Right lobe of liver (tissue), 4 donors: ENCODE data around the gene RNF212.
"Not testable (repeated sequence)": the region's sequence is repeated elsewhere in the genome, so short reads cannot be mapped to it uniquely, and the experiment has no call there.

Experiments used
- POLR2A ChIP-seq: fragments of 450-650 bp; IDR thresholded peaks from one replicate; pipeline ENCODE4 v1.6.1; 2017; ENCODE audit warnings: antibody characterized with exemption, mild to moderate bottlenecking
- TF ChIP-seq, protein P1 (sequence below), 4 donors: fragments of 200-600 bp in 3 of 4; fragments of 450-650 bp in 1 of 4; IDR thresholded peaks; one replicate each; pipeline versions ENCODE4 v1.5.1 to v1.8.0; 2016 to 2022; ENCODE audit warnings: antibody characterized with exemption in 4 of 4, mild to moderate bottlenecking in 2 of 4
- donor health status: DM: no; HTN: no; CAD: no.
- donor health status: DM: no; HTN: no; CAD: no.
- donor health status: DM: no; HTN: yes; CAD: no.

DNA sequence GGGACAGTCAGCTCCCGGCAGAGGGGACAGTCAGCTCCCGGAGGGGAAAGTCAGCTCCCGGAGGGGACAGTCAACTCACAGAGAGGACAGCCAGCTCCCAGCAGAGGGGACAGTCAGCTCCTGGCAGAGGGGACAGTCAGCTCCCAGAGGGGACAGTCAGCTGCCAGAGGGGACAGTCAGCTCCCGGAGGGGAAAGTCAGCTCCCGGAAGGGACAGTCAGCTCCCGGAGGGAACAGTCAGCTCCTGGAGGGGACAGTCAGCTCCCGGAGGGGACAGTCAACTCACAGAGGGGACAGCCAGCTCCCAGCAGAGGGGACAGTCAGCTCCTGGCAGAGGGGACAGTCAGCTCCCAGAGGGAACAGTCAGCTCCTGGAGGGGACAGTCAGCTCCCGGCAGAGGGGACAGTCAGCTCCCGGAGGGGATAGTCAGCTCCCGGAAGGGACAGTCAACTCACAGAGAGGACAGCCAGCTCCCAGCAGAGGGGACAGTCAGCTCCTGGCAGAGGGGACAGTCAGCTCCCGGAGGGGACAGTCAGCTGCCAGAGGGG lies 58.6 kb downstream of the RNF212 start:
- TF ChIP-seq POLR2A = not testable (repeated sequence)
- TF ChIP-seq, protein P1, sequence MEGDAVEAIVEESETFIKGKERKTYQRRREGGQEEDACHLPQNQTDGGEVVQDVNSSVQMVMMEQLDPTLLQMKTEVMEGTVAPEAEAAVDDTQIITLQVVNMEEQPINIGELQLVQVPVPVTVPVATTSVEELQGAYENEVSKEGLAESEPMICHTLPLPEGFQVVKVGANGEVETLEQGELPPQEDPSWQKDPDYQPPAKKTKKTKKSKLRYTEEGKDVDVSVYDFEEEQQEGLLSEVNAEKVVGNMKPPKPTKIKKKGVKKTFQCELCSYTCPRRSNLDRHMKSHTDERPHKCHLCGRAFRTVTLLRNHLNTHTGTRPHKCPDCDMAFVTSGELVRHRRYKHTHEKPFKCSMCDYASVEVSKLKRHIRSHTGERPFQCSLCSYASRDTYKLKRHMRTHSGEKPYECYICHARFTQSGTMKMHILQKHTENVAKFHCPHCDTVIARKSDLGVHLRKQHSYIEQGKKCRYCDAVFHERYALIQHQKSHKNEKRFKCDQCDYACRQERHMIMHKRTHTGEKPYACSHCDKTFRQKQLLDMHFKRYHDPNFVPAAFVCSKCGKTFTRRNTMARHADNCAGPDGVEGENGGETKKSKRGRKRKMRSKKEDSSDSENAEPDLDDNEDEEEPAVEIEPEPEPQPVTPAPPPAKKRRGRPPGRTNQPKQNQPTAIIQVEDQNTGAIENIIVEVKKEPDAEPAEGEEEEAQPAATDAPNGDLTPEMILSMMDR (IDR thresholded peaks at IDR 0.05) = not testable (repeated sequence)
